HepG2 (cell line): ENCODE measurements around the gene NUF2. TPM values are rescaled to one million over a fixed set of nuclear protein-coding genes. Genes with fewer than 3 reads are reported as not detected.
A peak's percentile ranks its signal among the peaks of the same experiment; 100 is the strongest.
"Not testable (repeated sequence)": the region's sequence is repeated elsewhere in the genome, so short reads cannot be mapped to it uniquely, and the experiment has no call there.

ENCODE experiments used
- ATAC-seq: fragments of 200-7000 bp; cut with Tn5 transposase; 3 replicates; pipeline ENCODE4 v1.9.1; 2020; ENCODE audit warnings: mild to moderate bottlenecking, moderate library complexity
- BruUV-seq: library from RNA; stranded (reverse); fragments of 400-500 nt; replicated peaks from 2 replicates; lab custom pipeline; 2021; lab: Mats Ljungman, UMichigan
- CTCF ChIA-PET: fragments of 300-600 bp; formaldehyde crosslinking; extraction: SDS; loops from one replicate; lab custom pipeline; 2021; ENCODE audit warnings: low total read pairs, inconsistent platforms, low intra/inter-chr PET ratio; lab: Yijun Ruan, JAX
- POLR2A ChIA-PET: fragments of 350-600 bp; sonication (Branson Sonifier 250); formaldehyde crosslinking; loops from one replicate; lab custom pipeline; 2020; ENCODE audit warnings: antibody characterized with exemption, inconsistent platforms; lab: Yijun Ruan, JAX
- DNase-seq: peaks from one replicate; pipeline ENCODE4 v3.0.0-alpha.2; 2015; ENCODE audit warnings: low spot score
- FAIRE-seq: peaks from 3 replicates; lab custom pipeline; 2011; peaks lifted over from hg19 to GRCh38; lab: Jason Lieb, UNC
- H2AFZ ChIP-seq: one replicate; pipeline ENCODE4 v1.6.1; 2011; ENCODE audit warnings: low read length, inconsistent platforms
- H3K27ac ChIP-seq: fragments of 300-600 bp; 3 replicates; pipeline ENCODE4 v1.8.0; 2011; ENCODE audit warnings: mixed run types, mild to moderate bottlenecking, mixed read lengths, low read length, inconsistent platforms; ENCODE audit not compliant: insufficient read depth; ENCODE audit errors: extremely low read length
- H3K27me3 ChIP-seq, 2 experiments: fragments of 200-600 bp in 1 of 2; 2 replicates in 1 of 2; 3 replicates in 1 of 2; pipeline versions ENCODE4 v1.6.0 to v1.8.0; 2011; ENCODE audit warnings: low read length in 2 of 2, mild to moderate bottlenecking in 2 of 2, moderate library complexity in 2 of 2, inconsistent platforms in 1 of 2; ENCODE audit not compliant: insufficient read depth in 2 of 2, control insufficient read depth in 1 of 2
- H3K36me3 ChIP-seq, 2 experiments: fragments of 200-600 bp in 1 of 2; replicated peaks in 1 of 2; 2 replicates in 1 of 2; 3 replicates in 1 of 2; pipeline versions ENCODE4 v1.5.1 to v1.8.0; 2011; ENCODE audit warnings: low read length in 2 of 2, inconsistent platforms in 1 of 2; ENCODE audit not compliant: insufficient read depth in 2 of 2, control insufficient read depth in 1 of 2
- H3K4me1 ChIP-seq: 2 replicates; pipeline ENCODE4 v1.5.1; 2012; ENCODE audit warnings: low read length, inconsistent platforms; ENCODE audit not compliant: insufficient read depth
- H3K4me2 ChIP-seq: 2 replicates; pipeline ENCODE4 v1.6.0; 2011; ENCODE audit warnings: low read depth, low read length, inconsistent platforms
- H3K4me3 ChIP-seq, 3 experiments: fragments of 200-600 bp in 1 of 3; sonication (generic), shearing (Covaris generic) in 1 of 3; replicated peaks in 1 of 3; 2 replicates each; pipeline ENCODE4 v1.5.1; 2011 to 2016; ENCODE audit warnings: low read length in 3 of 3, inconsistent platforms in 2 of 3, low read depth in 2 of 3, mild to moderate bottlenecking in 2 of 3, control low read depth in 1 of 3, mixed read lengths in 1 of 3; ENCODE audit not compliant: insufficient read depth in 1 of 3
- H3K79me2 ChIP-seq: one replicate; pipeline ENCODE4 v1.6.1; 2011; ENCODE audit warnings: low read length, inconsistent platforms; ENCODE audit not compliant: insufficient read depth
- H3K9ac ChIP-seq: 2 replicates; pipeline ENCODE4 v1.6.0; 2011; ENCODE audit warnings: mild to moderate bottlenecking, low read depth, low read length, inconsistent platforms; ENCODE audit not compliant: insufficient read depth
- H3K9me3 ChIP-seq: 2 replicates; pipeline ENCODE4 v1.5.1; 2012; ENCODE audit warnings: mild to moderate bottlenecking, low read length
- H4K20me1 ChIP-seq: 2 replicates; pipeline ENCODE4 v1.6.0; 2011; ENCODE audit warnings: inconsistent platforms, mild to moderate bottlenecking, low read length, moderate library complexity; ENCODE audit not compliant: insufficient read depth
- LRRFIP1 ChIP-seq: sonication (generic); formaldehyde crosslinking; conservative IDR thresholded peaks from 2 replicates; pipeline ENCODE4 v1.4.0; 2020; ENCODE audit warnings: missing genetic modification reagents
- ZNF121 ChIP-seq: sonication (generic); formaldehyde crosslinking; IDR thresholded peaks from 2 replicates; pipeline ENCODE4 v1.5.0; 2020; ENCODE audit warnings: mild to moderate bottlenecking, missing genetic modification reagents
- ZNF496 ChIP-seq: sonication (generic); formaldehyde crosslinking; IDR thresholded peaks from 2 replicates; pipeline ENCODE4 v1.8.1; 2023; ENCODE audit warnings: mild to moderate bottlenecking, moderate library complexity, missing genetic modification reagents; ENCODE audit not compliant: insufficient replicate concordance
- WGBS: methylation state at CpG from one replicate; pipeline ENCODE4 v1.1.6; 2017; ENCODE audit warnings: low lambda C conversion rate; 5-methylcytosine and 5-hydroxymethylcytosine counted together
- in situ Hi-C: cut with HindIII; loops from 2 replicates; pipeline ENCODE4 v1.10.0; 2017; ENCODE audit warnings: low pct_unique_long_range_greater_than_20kb; ENCODE audit not compliant: extremely low pct_ligation_motif_present
- intact Hi-C: fragments of 100-400 bp; cut with micrococcal nuclease; formaldehyde crosslinking; loops from one replicate; pipeline ENCODE4 v1.10.0; 2022; ENCODE audit not compliant: unreplicated experiment
- polyA plus RNA-seq, 8 experiments: library from polyadenylated mRNA; depleted of rRNA in 3 of 8; stranded (reverse) in 7 of 8; unstranded in 1 of 8; fragments of >200 nt; fragmentation: Illumina TruSeq in 4 of 8; extraction: Trizol in 4 of 8; gene quantifications; 2 replicates each; pipeline versions ENCODE4 v1.2.1 to v1.2.3, GENCODE V29; 2011 to 2016; ENCODE audit warnings: low read depth in 4 of 8, missing spikeins in 1 of 8, mixed read lengths in 1 of 8; ENCODE audit not compliant: insufficient read depth in 1 of 8
- total RNA-seq, 5 experiments: library from RNA; depleted of rRNA; stranded (reverse); fragments of >200 nt; fragmentation: Illumina TruSeq; extraction: Trizol; gene quantifications; 2 replicates each; pipeline ENCODE4 v1.2.3, GENCODE V29; 2016; ENCODE audit warnings: low read depth in 1 of 5
- TF ChIP-seq, protein P1 (sequence below): IDR thresholded peaks from 2 replicates; pipeline ENCODE4 v1.6.1; 2016; ENCODE audit warnings: control low read depth

The NUF2 gene
- total and polyA plus RNA-seq, 2 of the 13 experiments (the other 11 are each of a cell fraction or from before 2014, with no cell fraction given), result 26.0 to 39.4 TPM

GRCh38 chr1:163320891-163321290 lies 863 bp upstream of the NUF2 start:
- CTCF ChIA-PET, result no interaction called here
- no peaks in the 10 kb centered on the region; a peak in 1 of 5 replicates for H3K27me3 ChIP-seq
- H3K4me2 ChIP-seq, result peak overlapping the region; percentile 68
- TF ChIP-seq ZNF496 (no peak), LRRFIP1 (CRISPR knock-in tag) (no peak)
- TF ChIP-seq, protein P1, sequence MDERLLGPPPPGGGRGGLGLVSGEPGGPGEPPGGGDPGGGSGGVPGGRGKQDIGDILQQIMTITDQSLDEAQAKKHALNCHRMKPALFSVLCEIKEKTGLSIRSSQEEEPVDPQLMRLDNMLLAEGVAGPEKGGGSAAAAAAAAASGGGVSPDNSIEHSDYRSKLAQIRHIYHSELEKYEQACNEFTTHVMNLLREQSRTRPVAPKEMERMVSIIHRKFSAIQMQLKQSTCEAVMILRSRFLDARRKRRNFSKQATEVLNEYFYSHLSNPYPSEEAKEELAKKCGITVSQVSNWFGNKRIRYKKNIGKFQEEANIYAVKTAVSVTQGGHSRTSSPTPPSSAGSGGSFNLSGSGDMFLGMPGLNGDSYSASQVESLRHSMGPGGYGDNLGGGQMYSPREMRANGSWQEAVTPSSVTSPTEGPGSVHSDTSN (CRISPR knock-in tag), result no peak
- H3K79me2 ChIP-seq, result peaks cover 32% of the 10 kb centered on the region
- POLR2A ChIA-PET, result no interaction called here
- H3K36me3 ChIP-seq, result peaks cover 0 to 9% of the 10 kb centered on the region in 2 experiments; a peak in 3 of 5 replicates
- WGBS, result 36% methylated on average over 3 of the region's 3 CpGs
- in situ Hi-C loops (no loop called here), intact Hi-C loops (no loop called here)
- peak overlapping the region; percentile 97 for H2AFZ ChIP-seq
- no peak for FAIRE-seq
- H4K20me1 ChIP-seq, result no peaks in the 10 kb centered on the region
- peak overlapping the region; percentile 89 for H3K9ac ChIP-seq
- H3K4me1 ChIP-seq, result peaks cover 23% of the 10 kb centered on the region
- peak overlapping the region; percentile 71 for H3K27ac ChIP-seq
- ATAC-seq, result no peak
- peak overlapping the region; percentile 82 to 95 (median 90) for H3K4me3 ChIP-seq
- no peaks in the 10 kb centered on the region for H3K9me3 ChIP-seq
- no TSS peak for BruUV-seq
- DNase-seq, result peak; percentile 1

DNA sequence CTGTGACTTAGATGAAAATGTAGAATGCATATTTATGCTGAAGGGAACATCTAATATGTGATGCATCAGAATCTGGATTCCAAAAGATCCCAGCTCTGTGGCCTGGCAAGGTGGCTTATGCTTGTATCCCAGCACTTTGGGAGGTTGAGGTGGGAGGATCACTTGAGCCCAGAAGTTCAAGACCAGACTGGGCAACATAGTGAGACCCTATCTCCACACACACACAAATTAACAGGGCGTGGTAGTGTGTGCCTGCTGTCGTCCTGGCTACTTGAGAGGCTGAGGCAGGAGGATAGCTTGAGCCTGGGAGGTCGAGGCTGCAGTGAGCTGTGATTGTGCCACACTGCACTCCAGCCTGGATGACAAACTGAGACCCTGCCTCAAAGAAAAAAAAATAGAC lies 1.6 kb downstream of the NUF2 start:
- peak overlapping the region; percentile 67 for H3K4me2 ChIP-seq
- POLR2A ChIA-PET, H3K9me3 ChIP-seq, intact Hi-C loops, H3K27ac ChIP-seq, H4K20me1 ChIP-seq, in situ Hi-C loops, H2AFZ ChIP-seq, H3K36me3 ChIP-seq, H3K27me3 ChIP-seq, ATAC-seq, FAIRE-seq, BruUV-seq, DNase-seq, CTCF ChIA-PET: not testable (repeated sequence)
- peaks cover 32% of the 10 kb centered on the region for H3K79me2 ChIP-seq
- 0 out of 2 replicates have a peak overlapping the region, but pooled peaks have one; percentile 73 for H3K9ac ChIP-seq
- TF ChIP-seq ZNF121 (CRISPR knock-in tag), result peak; percentile 89
- 93% methylated on average over 3 of the region's 3 CpGs for WGBS
- H3K4me3 ChIP-seq, result peak overlapping the region; percentile 82 to 95 (median 90); a peak in 5 of 6 replicates
- H3K4me1 ChIP-seq, result peaks cover 23% of the 10 kb centered on the region
